GM06990 (cell line): ENCODE measurements around the gene SNAP25.

Experiments
- DNase-seq: peaks from one replicate; pipeline ENCODE4 v3.0.0-alpha.2; 2011; ENCODE audit not compliant: insufficient read length; ENCODE audit errors: extremely low read depth
- H3K27me3 ChIP-seq: replicated peaks from 2 replicates; pipeline ENCODE4 v1.6.0; 2011; ENCODE audit warnings: low read length; ENCODE audit not compliant: control insufficient read depth, insufficient read depth
- H3K36me3 ChIP-seq: 2 replicates; pipeline ENCODE4 v1.5.1; 2011; ENCODE audit warnings: low read length; ENCODE audit not compliant: control insufficient read depth, insufficient read depth
- H3K4me3 ChIP-seq: replicated peaks from 2 replicates; pipeline ENCODE4 v1.5.1; 2011; ENCODE audit warnings: low read depth, mild to moderate bottlenecking, control low read depth, low read length
- TF ChIP-seq, protein P1 (sequence below): IDR thresholded peaks from 2 replicates; pipeline ENCODE4 v1.5.1; 2011; ENCODE audit warnings: low read length, control low read depth, mild to moderate bottlenecking, inconsistent platforms; ENCODE audit not compliant: insufficient read depth, poor library complexity, severe bottlenecking

SNAP25 gene

DNA sequence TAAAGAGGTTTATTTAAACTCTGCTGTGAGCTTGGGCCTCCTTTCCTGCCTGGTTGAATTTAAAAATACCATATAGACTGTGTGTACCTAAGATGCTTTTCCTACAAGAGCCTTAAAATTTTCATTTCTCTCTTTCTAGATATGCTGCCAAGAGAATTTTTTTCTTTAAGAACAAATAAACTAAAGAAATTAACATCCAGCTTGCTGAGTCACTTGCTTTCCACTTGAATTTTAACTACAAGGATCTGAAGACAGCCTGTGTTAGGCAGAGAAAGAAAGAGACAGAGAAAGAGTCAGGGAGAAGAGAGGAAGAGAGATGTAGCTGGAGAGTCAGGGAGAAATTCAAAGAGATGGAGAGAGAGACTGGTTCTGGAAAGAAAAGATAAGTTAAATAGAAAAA lies 18.3 kb upstream of the SNAP25 start:
- H3K36me3 ChIP-seq, result no peaks in the 10 kb centered on the region
- H3K4me3 ChIP-seq, result no peak overlapping the region
- no peaks in the 10 kb centered on the region for H3K27me3 ChIP-seq
- DNase-seq, result no peak
- TF ChIP-seq, protein P1, sequence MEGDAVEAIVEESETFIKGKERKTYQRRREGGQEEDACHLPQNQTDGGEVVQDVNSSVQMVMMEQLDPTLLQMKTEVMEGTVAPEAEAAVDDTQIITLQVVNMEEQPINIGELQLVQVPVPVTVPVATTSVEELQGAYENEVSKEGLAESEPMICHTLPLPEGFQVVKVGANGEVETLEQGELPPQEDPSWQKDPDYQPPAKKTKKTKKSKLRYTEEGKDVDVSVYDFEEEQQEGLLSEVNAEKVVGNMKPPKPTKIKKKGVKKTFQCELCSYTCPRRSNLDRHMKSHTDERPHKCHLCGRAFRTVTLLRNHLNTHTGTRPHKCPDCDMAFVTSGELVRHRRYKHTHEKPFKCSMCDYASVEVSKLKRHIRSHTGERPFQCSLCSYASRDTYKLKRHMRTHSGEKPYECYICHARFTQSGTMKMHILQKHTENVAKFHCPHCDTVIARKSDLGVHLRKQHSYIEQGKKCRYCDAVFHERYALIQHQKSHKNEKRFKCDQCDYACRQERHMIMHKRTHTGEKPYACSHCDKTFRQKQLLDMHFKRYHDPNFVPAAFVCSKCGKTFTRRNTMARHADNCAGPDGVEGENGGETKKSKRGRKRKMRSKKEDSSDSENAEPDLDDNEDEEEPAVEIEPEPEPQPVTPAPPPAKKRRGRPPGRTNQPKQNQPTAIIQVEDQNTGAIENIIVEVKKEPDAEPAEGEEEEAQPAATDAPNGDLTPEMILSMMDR, result no peak

DNA sequence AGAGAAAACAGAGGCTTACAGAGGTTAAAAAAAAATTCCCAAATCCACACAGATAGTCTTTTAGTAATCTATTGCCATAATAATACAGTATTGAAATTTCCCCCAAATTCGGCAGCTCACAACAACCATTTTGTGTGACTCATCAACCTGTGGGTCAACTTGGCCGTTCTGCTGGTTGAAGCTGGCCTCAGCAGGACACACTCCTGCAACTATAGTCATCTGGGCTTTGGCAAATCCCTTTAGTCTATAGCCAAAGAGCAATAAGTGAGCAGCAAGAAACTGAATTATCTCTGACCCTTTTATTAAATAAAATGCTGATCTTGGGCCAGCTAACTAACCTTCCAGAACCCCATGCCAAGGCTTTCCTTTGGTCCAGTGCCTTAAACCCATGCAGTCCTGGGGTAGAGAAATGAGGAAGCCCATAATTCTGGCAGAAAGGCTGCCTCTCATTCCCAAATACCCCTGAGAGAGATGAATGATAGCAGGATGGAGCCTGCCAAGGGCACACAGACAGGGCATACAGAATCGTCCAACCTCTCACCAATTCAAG lies 17.2 kb upstream of the SNAP25 start:
- TF ChIP-seq, protein P1, result no peak
- no peak overlapping the region for H3K4me3 ChIP-seq
- no peaks in the 10 kb centered on the region for H3K36me3 ChIP-seq
- no peak for DNase-seq
- no peaks in the 10 kb centered on the region for H3K27me3 ChIP-seq

DNA sequence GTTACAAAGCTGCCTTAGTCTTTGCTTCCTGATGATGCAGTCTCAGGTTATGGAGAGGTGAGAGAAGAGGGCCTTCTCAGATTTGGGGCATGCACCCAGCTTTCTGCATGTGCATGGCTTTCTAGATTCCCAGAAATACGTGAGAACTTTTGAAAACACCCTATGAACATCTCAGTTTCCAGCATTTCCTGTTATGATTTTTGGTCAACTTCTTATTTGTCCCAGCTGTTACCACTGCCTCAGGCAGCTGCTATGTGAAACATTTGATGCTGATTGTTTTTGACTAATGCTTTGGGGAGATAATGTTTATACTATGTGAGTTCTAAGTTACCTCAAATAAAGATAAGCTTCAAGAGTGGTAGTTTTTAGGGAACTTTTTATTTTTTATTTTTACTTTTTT lies 9.5 kb upstream of the SNAP25 start:
- Histone ChIP-seq H3K4me3 (no peak overlapping the region), H3K27me3 (no peaks in the 10 kb centered on the region), H3K36me3 (no peaks in the 10 kb centered on the region)
- TF ChIP-seq, protein P1, result no peak
- no peak for DNase-seq

DNA sequence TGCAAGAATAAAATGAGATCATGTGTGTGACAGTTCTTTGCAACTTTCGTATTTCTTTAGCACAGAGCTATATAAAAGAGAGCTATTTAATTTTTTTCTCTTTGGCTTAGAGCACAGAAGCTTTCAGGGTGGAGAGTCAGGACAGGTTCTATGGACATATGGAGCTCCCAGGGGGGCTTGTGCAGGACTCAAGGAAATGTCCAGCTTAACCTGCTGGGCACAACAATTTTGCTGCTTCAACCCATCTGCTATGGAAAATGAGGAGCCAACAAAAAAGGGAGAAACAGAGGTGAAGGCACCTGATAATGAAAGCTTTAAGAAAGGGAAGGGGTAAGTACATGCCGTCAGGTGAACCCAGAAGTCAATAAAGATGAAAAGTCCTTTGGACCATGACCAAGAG lies 5.1 kb upstream of the SNAP25 start:
- Histone ChIP-seq H3K4me3 (no peak overlapping the region), H3K27me3 (no peaks in the 10 kb centered on the region)
- TF ChIP-seq, protein P1, result no peak

DNA sequence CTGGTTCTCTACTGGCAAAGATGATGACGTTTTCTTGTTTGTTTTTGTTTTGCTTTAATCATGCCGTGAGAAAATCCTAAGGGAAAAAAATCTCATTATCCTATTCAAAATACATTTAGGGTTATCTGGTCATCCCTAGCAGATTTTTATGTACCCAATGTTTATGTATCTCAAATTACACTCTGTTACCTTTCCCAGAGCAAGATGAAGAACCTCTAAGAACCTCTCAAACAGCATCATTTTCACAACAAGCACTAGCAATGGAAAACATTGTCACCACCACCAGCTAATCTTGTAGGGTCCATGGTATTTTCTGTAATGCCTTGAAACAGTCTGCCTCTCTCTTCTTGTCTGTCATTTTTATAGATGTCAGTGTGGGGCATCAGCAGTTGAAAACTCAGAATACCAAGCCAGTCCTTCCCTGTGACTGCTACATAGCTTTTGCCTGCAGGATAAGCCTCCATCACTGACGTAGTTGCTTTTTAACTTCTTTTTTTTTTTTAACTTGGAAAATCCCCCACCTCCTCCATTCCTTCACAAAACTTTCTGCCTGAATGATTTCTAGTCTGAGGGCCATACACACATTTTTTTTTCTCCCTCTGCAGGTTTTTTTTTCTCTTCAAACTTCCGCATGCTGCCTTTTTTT lies 2.4 kb upstream of the SNAP25 start:
- no peak for DNase-seq
- no peak overlapping the region for H3K4me3 ChIP-seq

More for the DNA sequence above, 5.1 kb upstream of the SNAP25 start:
- no peaks in the 10 kb centered on the region for H3K36me3 ChIP-seq
- no peak for DNase-seq

More for the DNA sequence above, 2.4 kb upstream of the SNAP25 start:
- no peaks in the 10 kb centered on the region for H3K36me3 ChIP-seq
- TF ChIP-seq, protein P1, result no peak
- H3K27me3 ChIP-seq, result no peaks in the 10 kb centered on the region
